H1 (cell line): ENCODE results near the gene IL17REL.

Experiments used
- ASH2L ChIP-seq: fragments of 200-600, 300-600 bp; sonication (generic); IDR thresholded peaks from one replicate; pipeline ENCODE4 v1.7.1; 2017; ENCODE audit warnings: low read length
- CBX5 ChIP-seq: fragments of 300-800, 300-1000 bp; sonication (generic); IDR thresholded peaks from 2 replicates; pipeline ENCODE4 v1.7.1; 2016; ENCODE audit warnings: antibody characterized with exemption, low read length, low read depth
- EP300 ChIP-seq, 2 experiments: IDR thresholded peaks; 1 replicate in 1 of 2; 2 replicates in 1 of 2; pipeline ENCODE4 v1.6.1; 2011 to 2012; ENCODE audit warnings: low read depth in 2 of 2, low read length in 2 of 2, mild to moderate bottlenecking in 2 of 2, borderline replicate concordance in 1 of 2, inconsistent platforms in 1 of 2, moderate library complexity in 1 of 2
- GABPA ChIP-seq: IDR thresholded peaks from 2 replicates; pipeline ENCODE4 v1.6.1; 2011; ENCODE audit warnings: mild to moderate bottlenecking, low read length, moderate library complexity, borderline replicate concordance; ENCODE audit not compliant: insufficient read depth
- HDAC2 ChIP-seq, 2 experiments: fragments of 300-600 bp in 1 of 2; sonication (generic) in 1 of 2; IDR thresholded peaks; 2 replicates each; pipeline ENCODE4 v1.6.1; 2011 to 2012; ENCODE audit warnings: low read depth in 2 of 2, low read length in 2 of 2, mild to moderate bottlenecking in 2 of 2, moderate library complexity in 2 of 2, borderline replicate concordance in 1 of 2, inconsistent platforms in 1 of 2
- KDM5A ChIP-seq: fragments of 200-600 bp; IDR thresholded peaks from 2 replicates; pipeline ENCODE4 v1.7.1; 2012; ENCODE audit warnings: mild to moderate bottlenecking, low read length, inconsistent platforms, mixed read lengths
- POLR2AphosphoS5 ChIP-seq: IDR thresholded peaks from 2 replicates; pipeline ENCODE4 v1.6.1; 2011; ENCODE audit warnings: low read depth, low read length
- SIN3A ChIP-seq, 2 experiments: IDR thresholded peaks in 1 of 2; conservative IDR thresholded peaks in 1 of 2; 2 replicates each; pipeline ENCODE4 v1.6.1; 2011 to 2012; ENCODE audit warnings: low read length in 2 of 2, improper control_type of control experiment in 1 of 2, low read depth in 1 of 2, mild to moderate bottlenecking in 1 of 2
- YY1 ChIP-seq: IDR thresholded peaks from 2 replicates; pipeline ENCODE4 v1.6.1; 2011; ENCODE audit warnings: low read depth, mild to moderate bottlenecking, low read length
- TF ChIP-seq, protein P1 (sequence below), 3 experiments: IDR thresholded peaks; 1 replicate in 2 of 3; 2 replicates in 1 of 3; pipeline versions ENCODE4 v1.5.1 to v1.6.1; 2011; ENCODE audit warnings: low read length in 3 of 3, mild to moderate bottlenecking in 3 of 3, inconsistent platforms in 2 of 3, low read depth in 1 of 3, moderate library complexity in 1 of 3; ENCODE audit not compliant: insufficient read depth in 1 of 3; ENCODE audit errors: control extremely low read depth in 1 of 3

- TF ChIP-seq POLR2AphosphoS5: no peak
- TF ChIP-seq, protein P1, sequence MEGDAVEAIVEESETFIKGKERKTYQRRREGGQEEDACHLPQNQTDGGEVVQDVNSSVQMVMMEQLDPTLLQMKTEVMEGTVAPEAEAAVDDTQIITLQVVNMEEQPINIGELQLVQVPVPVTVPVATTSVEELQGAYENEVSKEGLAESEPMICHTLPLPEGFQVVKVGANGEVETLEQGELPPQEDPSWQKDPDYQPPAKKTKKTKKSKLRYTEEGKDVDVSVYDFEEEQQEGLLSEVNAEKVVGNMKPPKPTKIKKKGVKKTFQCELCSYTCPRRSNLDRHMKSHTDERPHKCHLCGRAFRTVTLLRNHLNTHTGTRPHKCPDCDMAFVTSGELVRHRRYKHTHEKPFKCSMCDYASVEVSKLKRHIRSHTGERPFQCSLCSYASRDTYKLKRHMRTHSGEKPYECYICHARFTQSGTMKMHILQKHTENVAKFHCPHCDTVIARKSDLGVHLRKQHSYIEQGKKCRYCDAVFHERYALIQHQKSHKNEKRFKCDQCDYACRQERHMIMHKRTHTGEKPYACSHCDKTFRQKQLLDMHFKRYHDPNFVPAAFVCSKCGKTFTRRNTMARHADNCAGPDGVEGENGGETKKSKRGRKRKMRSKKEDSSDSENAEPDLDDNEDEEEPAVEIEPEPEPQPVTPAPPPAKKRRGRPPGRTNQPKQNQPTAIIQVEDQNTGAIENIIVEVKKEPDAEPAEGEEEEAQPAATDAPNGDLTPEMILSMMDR (IDR thresholded peaks at IDR 0.05; ENCODE audit: control extremely low read depth in 1 of 3, insufficient read depth in 1 of 3, low read depth in 1 of 3, low read length in 3 of 3): no peak
- no peak for TF ChIP-seq KDM5A
- no peak for TF ChIP-seq YY1
- TF ChIP-seq HDAC2 (IDR thresholded peaks at IDR 0.05; ENCODE audit: borderline replicate concordance in 1 of 2, low read depth in 2 of 2, low read length in 2 of 2): no peak
- TF ChIP-seq GABPA: no peak
- TF ChIP-seq CBX5: no peak
- TF ChIP-seq EP300 (IDR thresholded peaks at IDR 0.05; ENCODE audit: borderline replicate concordance in 1 of 2, low read depth in 2 of 2, low read length in 2 of 2): no peak
- no peak for TF ChIP-seq ASH2L
- no peak for TF ChIP-seq SIN3A (conservative IDR thresholded peaks at IDR 0.05 in 1 of 2, IDR thresholded peaks at IDR 0.05 in 1 of 2; ENCODE audit: low read depth in 1 of 2, low read length in 2 of 2)
Observed at GRCh38 chr22:49977578-49977977, 35.0 kb downstream of the IL17REL start.
